HT-29 (cell line): Measurements from ENCODE around the gene FAM107B. TPM values are rescaled to one million over a fixed set of nuclear protein-coding genes. Genes with fewer than 3 reads are reported as not detected.

Source experiments
- DNase-seq: peaks from one replicate; pipeline ENCODE4 v3.0.0-alpha.2; 2015; ENCODE audit warnings: low spot score
- total RNA-seq: library from RNA; depleted of rRNA; stranded (reverse); fragments of >200 nt; shearing (Covaris generic); gene quantifications from 2 replicates; pipeline ENCODE4 v1.2.3, GENCODE V29; 2014

FAM107B gene
- total RNA-seq, 1 experiment from 2014 or later: 11.0 TPM

DNA sequence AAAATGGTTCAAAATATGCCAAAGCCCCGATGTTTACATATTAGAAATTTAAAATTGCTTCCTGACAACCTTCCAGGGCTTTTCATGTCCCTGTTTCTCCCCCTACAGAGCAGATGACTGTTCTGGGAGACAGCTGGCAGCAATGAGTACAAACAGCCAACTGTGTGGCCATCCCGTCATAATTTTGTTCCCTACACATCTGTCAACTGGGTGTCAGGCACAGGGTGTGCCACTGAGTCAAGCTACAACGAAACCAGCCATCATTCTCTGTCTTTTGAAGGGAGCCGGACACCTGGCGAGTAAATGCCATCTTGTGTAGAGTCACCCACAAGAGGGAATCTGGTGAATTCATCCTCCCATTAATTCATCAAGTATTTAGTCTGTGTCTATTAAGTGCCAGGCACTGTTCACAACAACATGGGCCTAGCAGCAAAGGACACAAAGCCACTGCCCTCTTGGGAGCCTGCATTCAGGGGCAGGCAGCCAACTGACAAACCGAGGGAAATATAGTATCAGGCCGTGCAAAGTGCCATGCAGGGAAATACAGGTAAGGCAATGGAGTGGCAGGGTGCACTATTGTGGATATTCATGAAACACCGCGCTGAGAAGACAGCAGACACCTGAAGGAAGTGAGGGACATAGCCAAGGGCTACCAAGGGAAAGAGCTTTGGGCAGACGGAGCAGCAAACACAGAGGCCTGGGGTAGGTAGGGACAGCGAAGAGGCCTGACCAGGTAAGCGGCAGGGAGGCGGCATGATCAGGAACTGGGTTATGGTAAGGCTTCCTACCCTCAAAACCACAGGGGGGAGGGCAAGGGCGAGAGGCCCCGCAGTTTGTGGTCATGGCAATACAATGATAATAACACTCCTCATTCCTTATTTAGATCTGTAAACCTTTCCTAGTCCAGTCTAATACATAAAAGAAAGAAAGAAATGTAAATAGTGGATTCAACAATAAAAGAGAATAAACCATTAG, 213.6 kb downstream of the FAM107B start:
- DNase-seq: no peak

DNA sequence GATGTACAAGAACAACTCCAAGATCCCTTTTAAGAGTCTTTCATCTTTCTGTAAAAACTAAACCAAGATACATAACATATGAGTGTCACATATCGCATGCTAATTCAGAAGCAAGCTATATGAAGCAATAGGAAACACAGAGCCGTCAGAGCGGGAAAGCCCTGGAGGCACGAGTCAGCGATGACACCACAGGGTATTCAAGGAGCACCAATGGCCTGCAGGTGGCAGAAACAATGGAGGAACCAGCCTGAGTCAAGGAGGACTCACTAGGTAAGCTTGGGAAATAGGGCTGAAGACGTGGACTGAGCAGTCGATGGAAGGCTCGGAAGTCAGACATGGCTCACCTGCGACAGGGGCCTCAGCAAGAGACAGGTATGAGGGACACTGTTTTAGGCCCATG, 214.4 kb downstream of the FAM107B start:
- peak; percentile 61 for DNase-seq

DNA sequence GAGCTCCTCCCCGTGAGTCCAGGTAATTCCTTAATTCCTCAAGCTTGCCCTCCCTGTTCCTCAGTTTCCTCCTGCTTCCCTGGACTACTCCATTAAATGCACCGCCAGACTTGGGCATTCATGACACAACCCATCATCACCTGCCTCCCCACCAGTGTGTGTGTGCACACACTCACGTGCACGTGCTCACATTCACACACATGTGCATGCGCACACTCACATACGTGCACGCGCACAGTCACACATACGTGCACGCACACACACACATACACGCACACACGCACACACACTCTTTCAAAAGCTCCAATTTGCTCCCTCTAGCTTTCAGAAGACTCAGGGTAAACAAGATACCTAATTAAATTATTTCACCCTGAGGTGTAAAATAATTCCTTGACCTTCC, 216.7 kb downstream of the FAM107B start:
- no peak for DNase-seq

DNA sequence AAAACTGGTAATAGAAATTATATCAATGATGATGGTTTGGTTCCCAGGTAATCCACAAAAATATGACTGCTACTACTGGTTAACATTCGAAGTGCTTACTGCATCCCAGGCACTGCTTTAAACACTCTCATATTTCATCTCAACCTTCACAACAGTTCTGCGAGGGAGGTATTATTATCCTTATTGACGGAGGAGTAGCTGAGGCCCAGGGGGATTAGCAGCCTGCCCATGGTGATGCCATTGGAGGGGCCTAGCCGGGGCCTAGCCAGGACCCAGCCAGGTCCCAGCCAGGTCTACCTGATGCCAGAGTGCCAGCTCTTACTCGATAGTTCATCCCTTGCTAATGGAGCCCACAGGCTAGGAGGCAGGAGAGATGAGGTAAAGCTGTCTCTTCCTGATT, 217.1 kb downstream of the FAM107B start:
- no peak for DNase-seq

DNA sequence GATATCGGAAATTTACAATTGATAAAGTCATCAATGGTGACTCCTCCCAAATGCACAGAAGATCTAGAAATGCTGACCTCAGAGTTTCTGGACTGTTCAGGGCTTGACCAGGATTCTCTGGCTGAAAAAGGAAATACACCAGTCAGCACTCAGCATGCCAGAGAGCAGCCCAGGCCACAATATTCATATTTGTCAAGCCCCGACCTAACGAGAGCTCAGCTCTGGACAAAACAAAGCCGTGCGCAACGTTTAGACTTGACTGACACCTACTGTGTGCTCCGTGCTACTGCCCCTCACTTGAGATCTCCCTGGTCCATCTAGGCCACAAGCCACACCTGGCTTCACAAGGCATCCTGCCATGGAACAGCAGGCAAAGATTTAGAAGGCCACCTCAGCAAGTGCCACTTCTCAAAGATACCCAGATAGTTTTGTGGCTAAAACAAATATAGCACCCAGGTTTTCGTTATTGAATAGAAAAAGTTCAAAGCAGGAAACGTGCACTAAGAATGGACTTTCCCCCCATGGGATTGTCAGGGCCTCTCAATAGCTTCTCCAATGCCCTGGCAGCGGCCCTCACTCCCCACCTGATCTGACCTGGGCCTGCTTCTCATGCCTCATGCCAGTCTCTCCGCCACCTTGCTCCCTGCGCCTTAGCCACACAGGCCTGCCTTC, 218.3 kb downstream of the FAM107B start:
- peak; percentile 41 for DNase-seq

DNA sequence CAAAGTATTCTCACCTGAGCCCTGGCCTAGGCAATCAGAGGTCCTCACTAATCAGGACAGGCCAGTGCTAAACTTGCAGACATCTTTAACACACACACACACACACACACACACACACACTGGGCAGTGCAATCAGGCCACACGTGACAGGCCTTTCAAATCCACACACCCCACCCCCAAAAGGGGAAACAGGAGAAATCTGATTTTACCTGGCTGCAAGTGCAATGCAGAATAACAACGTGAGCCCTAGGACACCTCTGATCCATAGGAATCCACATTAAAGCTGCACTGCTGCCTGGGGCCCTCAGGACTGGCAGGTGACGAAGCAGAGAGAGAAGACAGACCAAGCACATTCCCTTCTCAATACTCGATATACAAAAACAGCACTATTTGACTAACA, 218.9 kb downstream of the FAM107B start:
- no peak for DNase-seq

DNA sequence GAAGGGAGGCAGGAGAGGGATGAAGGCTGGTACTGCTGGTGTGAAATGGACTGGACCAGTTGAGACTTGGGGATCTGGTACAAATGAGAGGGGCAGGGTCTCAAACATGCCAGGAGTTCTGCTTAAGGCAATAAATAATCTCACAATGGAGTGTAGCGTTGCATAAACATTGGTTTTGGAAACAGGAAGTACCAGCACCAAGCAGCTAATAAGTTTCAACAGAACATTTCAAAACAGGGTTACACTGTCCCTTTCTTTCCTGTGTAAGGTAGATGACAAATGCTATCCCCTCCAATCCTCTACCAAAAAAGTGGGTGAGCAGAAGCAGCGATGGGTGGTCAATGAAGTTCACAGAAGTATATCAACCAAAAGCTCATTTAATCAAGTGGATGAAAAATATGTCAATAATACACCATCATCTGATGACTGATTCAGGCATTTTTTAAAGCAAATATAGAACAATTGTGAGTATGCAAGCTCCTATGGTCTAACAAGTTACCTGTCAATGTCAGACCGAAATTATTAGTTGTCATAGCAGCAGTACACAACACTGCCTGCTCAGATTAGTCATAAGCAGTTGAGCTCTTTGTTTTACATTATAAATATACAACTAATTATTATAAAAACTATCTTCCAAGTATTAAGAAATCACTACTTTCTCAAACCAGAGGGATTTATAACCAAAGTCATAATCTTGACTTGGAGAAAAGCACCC, 220.0 kb downstream of the FAM107B start:
- DNase-seq: peak; percentile 36

DNA sequence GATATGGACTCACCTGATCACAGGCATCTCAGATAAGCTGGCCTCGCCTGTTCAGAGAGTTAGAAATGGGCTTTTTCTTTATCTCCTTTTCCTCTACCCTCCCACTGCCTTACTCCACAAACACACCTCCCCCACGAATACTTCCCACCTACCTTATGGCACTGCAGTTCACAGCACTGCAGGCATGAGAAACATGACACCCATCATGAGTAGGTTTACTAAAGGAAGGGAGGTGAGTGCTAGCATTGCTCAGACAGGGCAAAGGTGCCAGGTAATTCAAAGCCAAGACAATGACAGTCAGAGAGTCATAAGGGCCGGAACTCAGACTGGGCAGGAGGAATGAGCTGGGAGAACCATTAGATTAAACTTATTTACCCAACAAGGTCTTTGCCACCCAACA, 220.6 kb downstream of the FAM107B start:
- peak; percentile 76 for DNase-seq

DNA sequence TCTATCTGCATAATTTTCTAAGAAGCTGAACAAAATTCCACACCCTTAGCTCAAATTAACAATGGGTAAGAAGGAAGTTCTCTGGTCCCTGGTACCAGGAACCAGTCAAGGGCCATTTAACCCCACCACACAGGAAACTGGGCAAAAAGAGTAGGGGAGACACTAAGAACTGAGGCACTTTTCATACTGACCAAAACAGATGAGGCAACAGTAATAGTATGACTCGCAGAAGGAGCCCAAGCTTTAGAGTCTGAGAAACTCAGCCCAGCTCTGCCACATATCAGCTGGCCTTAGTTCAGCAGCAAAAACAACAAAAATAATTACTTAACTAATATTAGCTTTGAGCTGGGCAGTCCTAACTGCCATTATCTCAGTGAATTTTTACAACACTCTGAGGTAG, 221.2 kb downstream of the FAM107B start:
- no peak for DNase-seq

DNA sequence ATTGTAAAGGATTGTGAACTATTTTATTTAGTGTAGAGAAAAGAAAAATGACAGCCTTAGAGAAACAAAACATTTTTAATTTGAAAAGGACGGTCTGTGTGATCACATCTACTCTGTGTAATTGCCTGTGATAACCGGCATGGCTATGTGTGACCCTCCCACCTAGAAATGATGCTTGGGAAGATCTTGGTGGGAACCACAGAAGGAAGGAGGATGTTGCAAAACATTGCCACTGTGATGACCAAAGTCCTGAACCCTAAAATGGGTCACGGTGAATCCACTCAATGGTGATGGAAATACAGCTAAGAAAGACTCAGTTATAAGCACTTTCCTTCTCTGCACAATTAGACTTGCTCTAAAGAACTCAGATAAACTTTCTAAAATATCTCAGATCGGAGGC, 222.7 kb downstream of the FAM107B start:
- no peak for DNase-seq

DNA sequence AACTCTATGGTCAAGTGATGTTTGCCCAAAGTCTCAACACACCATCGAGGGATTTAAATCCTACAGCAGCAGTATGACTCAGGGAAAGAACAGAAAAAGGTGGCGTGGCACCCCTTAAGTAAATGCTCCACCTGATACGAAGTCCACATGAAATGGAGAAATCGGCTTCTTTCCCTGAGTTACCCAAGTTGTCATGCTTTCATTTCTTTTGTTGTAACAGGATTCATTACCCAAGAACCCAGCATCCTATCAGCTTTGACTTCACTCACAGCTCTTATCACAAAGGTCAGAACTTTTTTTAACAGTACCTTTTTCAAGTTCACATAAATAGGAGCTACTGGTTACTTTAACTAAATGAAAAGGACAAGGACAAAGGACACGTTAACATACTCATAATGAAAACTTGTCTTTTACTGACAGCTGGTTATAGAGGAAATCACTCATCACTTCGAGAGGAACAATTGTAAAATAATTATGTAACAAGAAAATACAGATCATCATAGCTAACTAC, 224.2 kb downstream of the FAM107B start:
- peak; percentile 77 for DNase-seq

DNA sequence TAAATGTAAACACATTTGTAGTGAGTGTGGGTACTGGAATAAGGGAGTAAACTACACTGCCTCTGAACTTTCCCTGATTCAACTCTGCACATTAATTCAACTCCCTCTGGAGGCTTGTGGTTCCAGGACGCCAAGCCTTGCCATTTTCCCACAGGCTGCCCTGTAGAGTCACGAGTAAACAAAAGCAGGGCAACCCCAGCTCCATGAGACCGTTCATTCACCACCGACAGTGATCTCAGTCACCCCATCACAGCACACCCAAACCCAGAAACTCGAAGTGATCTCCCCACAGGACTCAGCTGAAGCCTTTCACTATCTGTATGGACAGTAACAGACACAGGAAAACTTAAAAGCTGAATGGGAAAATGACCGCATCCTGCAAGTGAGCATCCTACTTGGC, 225.2 kb downstream of the FAM107B start:
- no peak for DNase-seq

DNA sequence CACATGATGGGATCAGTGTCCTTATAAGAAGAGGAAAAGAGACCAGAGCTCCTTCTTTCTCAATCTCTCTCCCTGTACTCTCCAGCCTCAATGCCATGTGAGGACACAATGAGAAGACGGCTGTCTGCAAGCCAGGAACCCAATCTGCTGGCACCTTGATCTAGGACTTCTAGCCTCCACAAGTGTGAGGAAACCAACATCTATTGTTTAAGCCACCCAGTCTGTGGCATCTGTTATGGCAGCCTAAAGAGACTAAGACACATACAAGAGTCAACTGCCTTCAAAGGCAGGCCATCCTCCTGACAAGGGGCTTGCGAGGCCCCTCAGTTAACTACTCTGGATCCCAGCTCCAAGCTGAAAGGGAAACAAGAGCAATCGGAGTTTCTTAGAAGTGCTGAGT, 225.7 kb downstream of the FAM107B start:
- no peak for DNase-seq

DNA sequence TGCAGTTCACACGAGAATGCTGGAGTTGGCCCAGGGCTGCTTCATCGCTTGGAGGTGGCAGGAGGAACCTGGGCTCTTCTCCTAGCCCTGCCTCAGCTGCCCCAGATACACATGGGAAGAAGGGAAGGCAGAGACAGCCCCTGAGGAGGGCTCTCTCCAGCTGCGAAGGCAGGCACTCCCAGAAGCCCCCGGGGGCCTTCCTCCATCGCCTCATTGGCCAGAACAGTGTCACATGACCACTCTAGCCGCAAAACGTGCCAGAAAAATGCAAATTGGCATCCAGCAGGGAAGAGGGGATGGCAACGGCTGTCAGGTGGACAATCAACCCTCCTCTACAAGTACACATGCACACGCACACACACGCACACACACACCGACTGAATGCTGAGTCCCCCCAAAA, 226.2 kb downstream of the FAM107B start:
- DNase-seq: no peak

DNA sequence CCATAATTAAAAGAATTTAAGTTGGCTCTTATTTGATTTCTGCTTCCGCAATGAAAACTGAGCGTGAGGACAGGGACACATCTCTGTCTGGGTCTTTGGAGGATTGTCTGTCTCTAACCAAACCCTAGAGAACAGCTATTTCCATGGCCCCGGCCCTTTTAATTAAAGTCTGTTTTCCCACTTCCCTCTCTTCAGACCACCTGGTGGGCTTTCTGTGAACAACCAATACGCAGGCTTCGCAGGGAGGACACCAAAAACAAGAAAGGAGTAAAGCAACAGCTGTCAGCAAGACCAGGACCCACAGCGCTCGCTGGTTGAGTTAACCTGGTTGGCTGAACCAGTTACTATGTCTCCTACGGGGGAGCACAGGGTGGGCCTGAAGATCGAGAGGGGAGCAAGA, 226.9 kb downstream of the FAM107B start:
- DNase-seq: no peak

DNA sequence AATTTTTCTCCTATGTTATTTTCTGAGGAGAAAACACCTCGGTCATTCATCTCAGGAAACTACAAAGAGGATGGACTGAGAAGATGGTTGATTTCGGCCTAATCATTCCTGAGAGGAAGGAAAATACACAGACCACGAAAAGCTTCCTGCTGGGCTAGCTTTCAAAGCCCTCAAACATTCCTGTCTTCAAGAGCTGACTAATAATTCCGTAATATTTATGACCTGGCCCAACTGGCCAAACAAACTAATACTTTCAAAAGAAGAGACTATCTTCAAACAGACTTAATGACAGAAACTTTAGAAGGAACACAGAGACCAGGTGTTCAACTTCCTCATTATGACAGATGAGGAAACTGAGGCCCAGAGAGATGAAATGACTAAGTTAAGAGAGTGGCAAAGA, 228.9 kb downstream of the FAM107B start:
- peak; percentile 58 for DNase-seq

DNA sequence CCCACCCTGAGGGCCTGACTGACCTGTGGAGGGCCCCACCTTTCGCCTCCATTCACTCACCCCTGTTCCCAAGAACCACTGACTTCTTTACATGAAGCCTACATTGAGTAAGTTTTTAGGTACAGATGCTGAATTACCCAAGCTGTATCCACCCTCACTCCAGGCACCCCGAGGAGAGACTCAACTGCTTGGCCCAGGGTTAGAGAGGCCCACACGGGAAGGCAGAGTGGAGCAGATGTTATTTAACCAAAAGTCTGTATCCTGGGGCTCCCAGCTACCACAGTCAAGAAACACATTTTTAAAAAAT, 230.8 kb downstream of the FAM107B start:
- DNase-seq: no peak

DNA sequence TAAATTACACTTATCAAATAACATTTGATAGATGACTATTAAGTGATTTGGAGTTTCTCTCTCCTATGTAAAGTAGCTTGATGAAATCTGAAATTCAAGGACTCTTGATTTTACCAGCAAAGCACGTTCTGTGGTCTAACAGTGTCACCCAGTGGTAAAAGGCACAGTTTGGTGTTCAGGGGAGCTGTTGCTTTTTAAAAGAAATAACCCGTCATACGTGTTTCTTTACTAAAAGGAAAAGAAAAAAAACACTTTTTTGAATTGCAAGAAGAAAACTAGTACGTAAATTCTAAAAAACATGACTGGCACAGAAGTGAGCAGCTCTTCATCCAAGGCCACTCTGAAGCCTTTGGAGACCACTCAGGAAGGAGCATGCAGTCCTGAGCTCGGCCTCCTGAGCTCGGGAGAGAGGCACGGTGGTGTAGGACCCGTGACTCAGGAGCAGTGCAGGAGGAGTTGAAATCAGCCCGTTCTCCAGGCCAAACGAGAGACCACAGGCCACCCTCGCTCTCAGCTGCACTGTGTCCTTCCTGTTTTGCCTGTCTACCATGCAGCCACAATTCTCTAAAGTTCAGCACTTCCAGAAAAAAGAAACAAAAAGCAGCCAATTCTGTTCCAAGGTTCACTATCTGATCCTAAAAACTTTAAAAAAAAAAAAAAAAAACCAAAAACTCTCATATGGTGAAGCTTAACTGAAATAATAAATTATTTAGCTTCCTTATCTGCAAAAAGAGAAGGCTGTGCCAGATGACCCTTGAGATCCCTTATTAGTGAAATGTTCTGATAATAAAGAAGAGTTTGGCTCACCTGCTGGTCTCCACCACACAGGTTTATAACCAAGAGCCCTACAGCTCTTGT, 231.4 kb downstream of the FAM107B start:
- DNase-seq: no peak

DNA sequence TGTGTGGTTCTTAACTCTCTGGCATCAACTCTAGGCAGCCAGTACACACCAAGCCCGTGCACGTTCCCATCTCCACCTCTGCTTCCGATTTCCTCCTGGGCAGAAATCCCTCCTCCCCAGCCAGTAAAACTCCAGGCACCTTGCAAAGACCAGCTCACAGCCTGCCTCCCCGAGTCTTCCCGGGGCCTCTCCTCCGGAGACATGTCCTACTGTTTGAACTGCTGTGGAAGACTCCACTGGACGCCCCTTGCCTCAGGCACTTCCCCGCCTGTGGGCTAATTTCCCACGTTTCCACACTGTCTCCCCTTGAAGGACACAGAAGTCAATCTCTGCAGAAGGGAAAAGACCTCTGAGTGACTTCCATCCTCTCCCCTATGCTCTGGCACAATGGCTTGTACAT, 233.3 kb downstream of the FAM107B start:
- no peak for DNase-seq

DNA sequence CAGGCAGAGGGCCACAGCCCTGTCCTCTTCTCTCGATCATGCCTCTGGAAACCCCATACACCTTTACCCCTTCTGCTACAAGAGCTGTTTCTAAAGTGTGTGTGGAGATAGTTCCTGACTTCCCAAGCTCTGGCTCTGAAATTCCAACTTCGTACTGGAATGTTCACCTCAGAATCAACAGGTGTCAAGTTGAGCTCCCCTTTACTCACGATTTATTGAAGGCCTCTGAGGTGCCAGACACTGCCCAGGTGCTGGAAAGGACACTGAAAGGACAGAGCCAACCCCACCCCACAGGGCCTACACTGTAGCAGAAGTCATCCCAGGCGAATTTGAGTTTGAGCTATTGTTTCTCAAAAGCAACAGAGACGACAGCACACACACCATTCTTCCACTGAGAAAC, 234.1 kb downstream of the FAM107B start:
- no peak for DNase-seq

DNA sequence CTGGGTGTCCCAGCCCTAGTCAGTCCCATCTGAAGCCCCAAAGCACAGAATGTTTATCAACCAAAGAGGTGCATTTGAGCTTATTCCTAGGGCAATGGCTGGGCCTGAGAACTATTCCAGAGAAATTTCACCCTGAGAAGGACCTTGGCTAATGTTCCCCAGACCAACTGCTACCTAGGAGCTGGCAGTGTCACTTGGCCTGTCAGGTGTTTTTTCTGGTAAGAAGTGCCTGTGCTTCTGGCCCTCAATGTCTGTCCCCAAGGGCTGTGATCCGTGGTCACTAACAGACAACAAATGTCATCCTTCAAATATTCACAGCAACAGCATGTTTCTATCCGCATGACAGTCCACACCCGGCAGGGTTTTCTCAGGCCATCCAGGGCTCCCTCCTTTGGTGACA, 234.6 kb downstream of the FAM107B start:
- no peak for DNase-seq
